ENCODE results near the gene JPT2.

The JPT2 gene, protein sequence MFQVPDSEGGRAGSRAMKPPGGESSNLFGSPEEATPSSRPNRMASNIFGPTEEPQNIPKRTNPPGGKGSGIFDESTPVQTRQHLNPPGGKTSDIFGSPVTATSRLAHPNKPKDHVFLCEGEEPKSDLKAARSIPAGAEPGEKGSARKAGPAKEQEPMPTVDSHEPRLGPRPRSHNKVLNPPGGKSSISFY

DNA sequence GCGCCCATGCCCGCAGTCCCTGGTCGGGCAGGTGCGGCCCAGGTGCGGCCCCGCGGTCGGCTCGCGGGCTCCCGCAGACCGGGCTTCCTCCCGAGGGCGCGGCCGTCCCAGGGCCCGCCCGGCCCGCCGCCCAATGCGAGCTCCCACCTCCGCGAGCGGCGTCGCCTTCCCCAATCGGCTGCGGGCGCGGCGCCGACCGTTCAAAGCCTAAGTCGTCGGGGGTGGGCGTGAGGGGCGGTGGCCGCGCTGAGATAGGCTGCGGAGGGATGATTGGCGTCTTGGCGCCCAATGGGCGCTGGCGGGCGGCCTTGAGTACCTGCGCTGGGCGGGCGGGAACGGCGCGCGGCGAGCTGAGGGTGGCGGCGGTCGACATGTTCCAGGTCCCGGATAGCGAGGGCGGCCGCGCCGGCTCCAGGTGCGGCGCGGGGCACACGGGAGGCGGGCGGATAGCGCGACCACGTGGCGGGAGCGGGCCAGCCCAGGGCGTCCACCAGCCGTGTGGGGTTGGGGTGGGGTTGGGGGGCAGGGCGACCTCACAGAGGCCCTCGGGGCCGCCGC is at the start of gene JPT2:
JPT2 (plus strand) TSS at position 338 of the 558 bp plus-strand sequence; CDS start at position 372, 34 bp downstream.
- DNase-seq (ENCODE audit: low spot score) = peak; percentile 99

DNA sequence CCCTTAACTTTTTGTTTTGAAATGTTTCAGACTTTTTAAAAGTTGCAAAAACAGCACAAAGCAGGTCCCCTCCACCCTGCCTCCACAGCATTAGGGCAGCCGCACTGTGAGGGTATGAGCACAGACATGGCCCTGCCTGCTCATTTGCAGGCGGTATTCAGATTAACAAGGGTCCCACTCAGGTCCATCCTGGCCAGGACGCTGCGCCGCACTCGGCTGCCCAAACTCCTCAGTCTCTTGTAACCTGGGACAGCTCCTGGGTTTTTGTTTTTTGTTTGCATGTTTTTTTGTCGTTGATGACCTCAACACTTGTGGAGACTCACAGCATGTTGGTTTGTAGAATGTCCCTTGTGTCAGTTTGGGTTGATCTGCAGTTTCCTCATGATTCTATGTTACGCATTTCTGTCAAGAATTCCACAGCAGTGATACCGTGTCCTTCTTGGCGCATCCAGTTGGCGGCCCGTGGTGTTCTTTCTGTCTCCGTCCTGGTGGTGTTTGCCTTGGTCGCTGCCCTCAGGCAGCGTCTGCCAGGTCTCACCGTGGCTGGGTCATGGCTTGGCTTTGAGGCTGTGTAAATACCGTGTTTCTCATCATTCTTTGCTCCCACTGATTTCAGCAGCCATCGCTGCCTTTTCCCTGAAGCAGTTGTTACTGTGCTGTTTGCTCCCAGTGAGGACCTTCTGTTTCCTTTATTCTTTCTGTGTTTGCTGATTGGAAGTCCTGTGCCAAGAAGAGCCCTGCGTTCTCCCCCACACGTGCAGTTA is 47.4 kb upstream of the JPT2 start:
- DNase-seq (ENCODE audit: low spot score) = no peak

DNA sequence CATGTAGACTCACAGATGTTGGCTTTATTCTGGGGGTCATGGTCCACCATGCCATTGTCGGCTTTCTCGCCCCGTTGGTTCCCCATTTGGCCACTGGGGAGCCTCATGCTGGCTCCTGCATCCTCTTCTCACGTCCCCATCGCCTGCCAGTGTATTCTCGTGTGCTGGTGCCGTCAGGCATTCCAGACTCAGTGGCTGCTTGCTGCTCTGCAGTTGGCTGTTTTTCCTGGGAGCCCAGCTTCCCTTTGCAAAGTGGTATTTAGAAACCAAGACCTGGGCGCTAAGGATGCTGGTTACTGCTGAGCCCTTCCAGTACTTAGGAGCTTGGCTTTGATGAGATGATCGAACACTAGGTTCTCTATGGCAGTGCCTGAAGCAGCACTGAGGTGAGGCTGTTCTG is 46.8 kb upstream of the JPT2 start:
- no peak for DNase-seq (ENCODE audit: low spot score)

DNA sequence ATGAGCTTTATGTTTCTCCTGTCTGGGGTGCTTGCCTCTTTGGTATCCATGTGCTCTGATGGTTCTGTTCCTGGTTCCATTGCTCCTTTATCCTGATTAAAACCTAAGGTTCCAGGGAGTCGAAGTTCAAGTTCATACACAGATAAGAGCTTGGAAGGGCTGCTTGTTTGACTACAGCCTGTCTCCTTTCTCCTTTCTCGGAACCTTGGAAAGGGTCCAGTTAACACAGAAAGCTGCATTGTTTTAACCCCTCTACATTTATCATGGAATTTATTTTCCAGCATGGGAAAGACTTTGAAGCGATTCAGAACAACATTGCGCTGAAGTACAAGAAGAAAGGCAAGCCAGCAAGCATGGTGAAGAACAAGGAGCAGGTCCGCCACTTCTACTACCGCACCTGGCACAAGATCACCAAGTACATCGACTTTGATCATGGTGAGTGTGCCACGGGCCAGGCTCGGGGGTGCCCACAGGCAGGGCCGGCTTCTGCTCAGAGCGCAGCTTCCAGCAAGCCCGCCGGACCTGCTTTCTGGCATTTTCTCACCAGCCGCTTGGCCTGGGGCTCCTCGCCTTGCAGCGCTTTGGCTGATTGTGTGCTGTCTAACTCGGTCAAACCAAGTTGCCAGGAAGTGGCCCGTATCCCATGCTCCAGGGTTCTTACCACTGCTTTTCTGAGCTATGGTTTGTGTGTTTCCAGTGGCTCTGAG is 46.0 kb upstream of the JPT2 start:
- DNase-seq (ENCODE audit: low spot score) = no peak

DNA sequence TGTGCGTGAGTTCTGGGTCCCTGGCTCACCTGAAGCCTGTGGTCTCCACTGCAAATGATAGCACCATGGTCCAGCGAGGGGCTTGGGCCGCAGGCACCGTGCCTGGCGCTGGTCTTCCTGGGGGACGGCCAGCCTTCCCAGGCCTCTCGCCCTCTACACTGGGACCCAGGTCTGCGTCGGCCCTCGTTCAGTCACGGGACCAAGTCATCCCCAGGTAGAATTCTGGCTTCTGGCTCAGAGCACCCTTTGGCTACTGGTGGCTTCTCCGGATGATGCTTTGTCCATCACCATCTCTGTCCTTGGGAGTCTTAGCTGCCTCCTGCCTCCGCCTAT is 45.5 kb upstream of the JPT2 start:
- no peak for DNase-seq (ENCODE audit: low spot score)

DNA sequence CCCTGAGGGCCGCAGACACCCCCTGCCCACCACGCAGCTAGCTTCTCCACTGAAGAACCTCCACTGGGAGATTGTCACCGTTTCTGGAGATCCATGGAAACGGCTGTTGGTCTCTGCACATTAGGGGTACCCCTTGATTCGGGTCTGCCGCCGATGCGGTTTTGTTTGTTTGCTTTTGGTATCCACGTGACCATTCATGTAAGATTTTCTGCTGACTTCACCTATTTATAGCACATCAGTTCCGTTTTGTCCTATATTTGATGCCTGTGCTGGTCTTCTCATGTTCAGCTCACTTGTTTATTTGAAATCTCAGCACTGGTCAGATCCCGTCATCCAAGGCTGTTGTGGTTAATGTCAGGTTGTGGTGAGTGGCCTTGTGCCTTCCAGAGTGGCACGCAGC is 44.8 kb upstream of the JPT2 start:
- no peak for DNase-seq (ENCODE audit: low spot score)

DNA sequence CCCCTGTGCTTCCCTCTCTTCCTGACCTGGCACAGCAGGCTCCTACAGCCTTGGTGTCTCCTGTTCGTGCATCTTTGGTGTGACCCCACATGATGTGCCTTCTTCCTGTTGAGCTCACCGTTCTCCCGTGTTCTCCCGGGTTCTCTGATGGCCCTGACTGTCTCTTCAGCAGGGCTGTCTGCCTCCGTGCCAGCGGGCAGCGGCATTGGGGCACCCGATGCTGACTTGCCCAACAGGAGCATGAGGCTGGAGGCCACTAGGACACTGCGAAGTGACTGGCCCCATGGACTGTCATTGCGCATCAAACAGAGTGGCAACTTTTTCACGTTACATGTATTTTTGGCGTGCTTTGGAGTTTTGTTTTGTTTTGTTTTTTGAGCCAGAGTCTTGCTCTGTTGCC is 43.5 kb upstream of the JPT2 start:
- no peak for DNase-seq (ENCODE audit: low spot score)

DNA sequence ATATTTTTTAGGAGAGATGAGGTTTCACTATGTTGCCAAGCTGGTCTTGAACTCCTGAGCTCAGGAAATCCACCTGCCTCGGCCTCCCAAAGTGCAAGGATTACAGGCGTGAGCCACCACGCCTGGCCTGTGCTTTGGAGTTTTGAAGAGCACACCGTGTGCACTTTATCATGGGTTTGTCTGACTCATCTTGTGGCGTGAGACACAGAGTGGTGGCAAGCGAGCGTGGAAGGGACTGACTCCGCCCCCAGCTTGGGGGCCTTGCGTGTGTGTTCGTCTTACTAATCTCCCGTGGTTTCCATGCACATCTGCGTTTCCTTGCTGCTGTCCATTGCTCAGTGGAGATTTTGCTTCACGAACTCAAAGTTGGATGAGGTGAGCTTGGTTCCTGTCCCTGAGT is 43.0 kb upstream of the JPT2 start:
- DNase-seq (ENCODE audit: low spot score) = no peak

DNA sequence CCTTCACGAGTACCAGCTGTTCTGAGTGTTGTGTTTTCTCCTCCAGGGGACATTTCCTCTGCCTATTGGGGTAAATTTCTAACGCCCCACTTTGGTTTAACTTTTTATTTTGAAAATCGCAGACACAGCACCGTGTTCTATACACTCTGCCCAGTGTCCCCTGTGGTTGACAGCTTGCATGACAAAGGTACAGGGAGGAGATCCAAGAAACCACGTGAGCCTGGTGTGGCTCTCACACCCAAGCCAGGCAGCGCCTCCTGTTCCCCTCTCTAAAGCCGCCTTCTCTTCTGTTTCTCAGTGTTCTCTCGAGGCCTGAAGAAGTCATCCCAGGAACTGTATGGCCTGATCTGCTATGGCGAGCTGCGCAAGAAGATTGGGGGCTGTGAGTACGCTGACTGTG is 40.6 kb upstream of the JPT2 start:
- no peak for DNase-seq (ENCODE audit: low spot score)

DNA sequence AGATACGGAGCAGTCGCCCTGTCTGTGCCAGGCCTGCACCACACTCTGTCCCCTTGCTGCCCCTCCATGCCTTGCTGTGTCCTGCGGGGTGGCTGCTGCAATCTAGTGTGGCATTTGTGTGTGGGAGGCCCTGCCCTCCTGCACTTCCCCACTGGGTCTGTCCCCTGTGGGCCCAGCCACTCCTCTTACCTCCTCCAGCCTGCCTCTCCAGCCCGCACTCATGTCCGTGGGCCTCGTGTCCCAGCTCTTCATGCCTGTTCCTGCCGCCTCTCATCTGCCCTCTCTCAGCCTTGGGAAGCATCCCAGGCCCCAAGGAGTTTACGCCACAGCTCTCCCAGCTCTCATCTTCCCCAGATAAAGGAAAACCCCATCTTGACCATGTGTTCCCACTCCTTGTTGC is 39.3 kb upstream of the JPT2 start:
- DNase-seq (ENCODE audit: low spot score) = no peak

DNA sequence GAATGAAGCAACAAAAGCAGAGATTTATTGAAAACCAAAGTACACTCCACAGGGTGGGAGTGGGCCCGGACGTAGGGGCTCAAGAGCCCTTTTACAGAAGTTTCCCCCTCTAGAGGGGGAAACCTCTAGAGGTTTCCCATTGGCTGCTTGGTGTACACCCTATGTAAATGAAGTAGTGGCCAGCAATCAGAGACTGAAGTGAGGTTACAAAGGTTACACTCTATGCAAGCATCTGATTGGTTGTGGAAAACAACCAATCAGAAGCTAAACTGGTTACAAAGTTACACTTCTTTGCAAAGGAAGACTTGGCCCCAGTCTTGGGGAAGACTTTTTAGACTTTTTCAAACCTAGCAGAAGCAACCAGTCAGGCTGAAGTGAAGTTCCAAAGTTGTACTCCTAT is 38.8 kb upstream of the JPT2 start:
- no peak for DNase-seq (ENCODE audit: low spot score)

DNA sequence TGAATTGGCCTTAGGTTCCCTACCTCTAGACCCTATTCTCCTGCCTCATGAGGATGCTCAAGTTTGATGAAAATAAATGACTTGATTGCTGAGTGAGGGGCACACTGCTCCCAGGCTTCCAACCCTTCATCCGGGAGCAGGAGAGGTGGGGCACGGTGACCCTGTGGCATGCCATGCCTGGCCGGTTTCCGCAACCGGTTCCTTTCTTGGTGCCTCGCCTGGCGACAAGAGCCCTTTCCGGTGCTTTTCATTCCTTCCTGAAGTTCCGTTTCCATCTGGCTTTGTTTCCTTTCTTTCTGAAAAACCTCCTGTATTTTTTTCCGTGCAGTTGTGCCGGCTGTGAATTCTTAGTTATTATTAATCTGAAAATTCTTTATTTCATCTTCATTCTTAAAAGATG is 38.2 kb upstream of the JPT2 start:
- no peak for DNase-seq (ENCODE audit: low spot score)

DNA sequence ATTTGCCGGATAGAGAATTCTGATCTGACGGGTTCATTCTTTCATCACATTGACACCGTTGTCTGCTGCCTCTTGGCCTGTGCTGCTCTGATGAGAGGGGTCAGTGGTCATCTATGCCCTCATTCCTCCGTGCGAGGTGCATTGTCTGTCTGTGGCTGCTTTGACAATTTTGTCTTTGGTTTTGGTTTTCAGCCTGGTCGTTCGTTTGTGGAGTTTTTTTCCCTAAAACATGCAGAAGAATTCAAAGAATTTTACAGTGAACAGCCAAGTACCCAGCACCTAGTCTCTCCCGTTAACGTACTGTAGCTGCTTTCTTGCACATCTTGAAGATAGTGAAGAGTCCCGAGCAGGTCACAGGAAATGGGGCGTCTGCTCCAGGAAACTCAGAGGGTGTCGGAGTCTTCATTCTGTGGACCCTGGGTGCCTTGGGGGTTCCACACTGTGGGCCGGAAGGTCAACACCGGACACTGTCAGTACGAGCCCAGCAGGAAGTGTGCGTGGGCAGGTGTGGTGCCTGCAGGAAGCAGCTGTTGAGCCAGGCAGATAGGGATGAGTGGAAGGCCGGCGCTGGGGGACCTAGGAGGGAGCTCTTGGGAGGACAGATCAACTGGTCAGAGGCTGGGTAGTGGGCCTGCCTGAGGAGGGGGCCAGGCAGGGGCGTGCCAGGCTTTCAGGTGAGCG is 37.7 kb upstream of the JPT2 start:
- DNase-seq (ENCODE audit: low spot score) = no peak

DNA sequence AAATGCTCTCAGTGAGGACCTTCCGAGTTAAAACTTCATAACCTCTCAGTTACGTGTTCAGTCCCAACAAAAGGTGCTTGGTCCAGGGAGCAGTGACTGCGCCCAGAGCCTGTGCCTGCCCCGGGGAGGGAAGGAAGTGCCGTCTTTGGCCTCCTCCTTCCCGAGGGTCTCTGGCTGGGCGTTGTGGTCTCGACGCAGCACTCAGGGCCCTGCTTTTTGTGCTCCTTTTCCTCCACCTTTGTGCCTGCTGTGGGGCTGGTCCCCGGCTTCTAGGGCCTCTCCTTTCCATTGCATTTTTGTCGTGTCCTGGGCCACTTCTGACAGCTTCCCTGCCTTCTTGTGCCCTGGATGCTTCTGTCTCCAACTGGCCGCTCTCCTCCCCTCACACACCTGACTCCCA is 36.8 kb upstream of the JPT2 start:
- no peak for DNase-seq (ENCODE audit: low spot score)

DNA sequence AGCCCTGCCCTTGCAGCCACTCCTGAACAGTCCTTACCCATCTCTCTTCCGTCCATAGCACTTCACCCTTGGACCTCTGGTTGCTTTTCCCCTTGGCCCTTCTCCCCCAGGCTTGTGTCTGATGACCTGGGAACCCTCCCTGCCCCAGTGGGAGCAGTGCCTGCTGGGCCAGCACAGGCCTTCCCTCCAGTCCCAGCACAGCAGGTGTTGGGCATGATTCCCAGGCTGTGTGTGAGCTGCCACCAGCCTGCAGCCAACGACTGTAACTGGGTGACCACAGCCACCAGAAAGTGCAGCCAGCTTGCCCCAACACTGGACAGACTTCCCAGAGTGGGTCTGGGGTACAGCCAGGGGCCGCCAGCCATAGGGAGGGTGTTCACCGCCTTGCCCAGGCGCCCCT is 35.9 kb upstream of the JPT2 start:
- DNase-seq (ENCODE audit: low spot score) = no peak

DNA sequence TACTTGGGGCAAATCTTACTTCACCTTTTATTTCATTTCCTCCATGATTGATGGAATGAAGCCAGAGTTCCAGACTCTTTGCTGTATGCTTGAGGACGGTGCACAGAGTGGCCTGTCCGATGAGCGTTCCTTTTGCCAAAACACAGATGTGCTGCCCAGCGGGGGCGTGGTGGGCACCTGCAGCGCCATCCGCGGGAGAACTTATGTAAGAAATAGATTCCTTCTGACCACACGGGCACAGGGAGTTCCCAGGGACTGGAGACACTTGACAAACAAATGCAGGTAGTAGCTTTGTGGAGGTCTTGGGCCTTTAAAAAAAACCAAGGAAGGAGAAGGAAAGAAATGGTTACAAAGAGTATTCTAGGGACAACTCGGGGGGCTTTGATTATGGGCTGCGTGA is 35.3 kb upstream of the JPT2 start:
- no peak for DNase-seq (ENCODE audit: low spot score)

DNA sequence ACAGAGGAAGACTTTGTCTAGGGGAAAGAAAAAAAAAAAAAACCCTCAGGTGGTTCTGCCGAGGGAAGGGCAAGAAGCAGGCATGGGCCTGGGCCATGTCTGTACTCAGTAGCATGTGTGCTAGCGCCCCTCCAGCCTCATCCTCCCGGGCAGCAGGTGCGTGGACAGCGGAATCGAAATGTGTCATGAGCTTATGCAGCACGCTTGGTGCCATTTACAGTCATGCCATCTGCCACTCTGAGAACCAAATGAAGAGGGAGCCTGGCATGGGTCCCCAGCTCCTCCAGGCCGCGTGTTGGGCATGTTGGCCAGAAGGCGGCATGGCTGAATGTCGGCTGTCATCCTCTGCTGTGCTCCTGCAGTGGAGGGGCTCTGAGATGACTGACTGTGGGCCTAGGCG is 34.6 kb upstream of the JPT2 start:
- no peak for DNase-seq (ENCODE audit: low spot score)

DNA sequence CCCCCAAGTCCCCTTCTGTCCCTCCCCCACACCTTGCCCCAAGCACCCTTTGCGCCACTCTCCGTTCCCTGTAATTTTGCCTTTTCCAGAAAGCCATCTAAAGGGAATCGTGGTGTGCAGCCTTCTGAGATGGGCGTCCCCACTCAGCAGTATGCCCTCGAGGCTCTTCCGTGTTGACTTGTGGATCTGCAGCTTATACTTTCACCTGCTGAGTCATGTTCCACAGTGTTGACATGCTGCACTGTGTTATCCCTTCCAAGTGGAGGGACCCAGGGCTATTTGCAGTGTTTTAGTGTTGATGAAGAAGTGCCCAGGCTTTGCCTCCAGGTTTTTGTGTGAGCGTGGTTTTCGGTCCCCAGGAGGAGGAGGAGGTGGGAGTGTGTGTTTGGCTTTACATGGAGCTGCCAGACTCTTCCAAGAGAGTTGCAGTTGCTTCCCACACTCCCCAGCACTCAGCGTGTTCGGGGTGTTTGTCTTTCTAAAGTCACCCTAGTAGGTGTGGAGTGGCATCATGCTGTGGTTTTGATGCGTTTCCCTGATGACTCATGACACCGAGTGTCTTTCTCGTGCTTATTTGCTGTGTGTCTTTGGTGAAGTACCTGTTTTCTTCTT is 32.1 kb upstream of the JPT2 start:
- DNase-seq (ENCODE audit: low spot score) = no peak

DNA sequence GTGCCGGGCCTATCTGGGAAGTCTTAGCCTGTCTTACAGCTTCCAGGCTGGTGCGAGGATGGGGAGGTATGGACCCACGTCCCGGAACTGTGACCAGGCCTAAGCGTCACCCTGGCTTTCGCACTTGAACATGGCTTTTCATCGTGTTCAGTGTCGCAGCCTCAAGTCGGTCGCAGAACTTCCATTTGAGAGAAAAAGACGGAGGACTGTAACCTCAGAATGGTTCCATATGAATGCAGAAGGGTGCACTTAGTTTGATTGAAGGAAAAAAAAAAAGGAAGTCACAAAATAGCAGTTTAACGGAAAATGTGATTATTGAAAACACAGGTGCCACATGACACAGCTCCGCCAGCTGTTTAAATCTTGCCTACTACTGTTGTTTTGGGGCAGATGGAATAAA is 30.2 kb upstream of the JPT2 start:
- DNase-seq (ENCODE audit: low spot score) = peak; percentile 48

DNA sequence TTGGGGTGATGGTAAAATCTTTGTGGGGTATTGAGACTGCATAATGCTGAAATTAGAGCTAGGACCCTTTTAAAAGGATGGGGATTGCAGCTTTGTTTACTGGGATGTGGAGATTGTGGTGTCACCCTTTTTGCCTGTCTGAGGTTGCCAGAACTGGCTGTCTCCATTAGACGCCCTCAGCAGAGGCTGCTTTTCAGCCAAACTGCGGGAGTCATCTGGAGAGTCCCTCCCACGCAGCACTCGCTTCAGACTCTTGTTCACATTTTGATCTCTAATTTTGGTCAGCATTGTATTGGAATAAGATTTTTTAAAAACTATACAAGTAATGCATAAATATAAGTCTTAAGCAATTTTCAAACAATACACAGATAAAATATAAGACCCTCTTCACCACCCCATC is 27.9 kb upstream of the JPT2 start:
- no peak for DNase-seq (ENCODE audit: low spot score)

DNA sequence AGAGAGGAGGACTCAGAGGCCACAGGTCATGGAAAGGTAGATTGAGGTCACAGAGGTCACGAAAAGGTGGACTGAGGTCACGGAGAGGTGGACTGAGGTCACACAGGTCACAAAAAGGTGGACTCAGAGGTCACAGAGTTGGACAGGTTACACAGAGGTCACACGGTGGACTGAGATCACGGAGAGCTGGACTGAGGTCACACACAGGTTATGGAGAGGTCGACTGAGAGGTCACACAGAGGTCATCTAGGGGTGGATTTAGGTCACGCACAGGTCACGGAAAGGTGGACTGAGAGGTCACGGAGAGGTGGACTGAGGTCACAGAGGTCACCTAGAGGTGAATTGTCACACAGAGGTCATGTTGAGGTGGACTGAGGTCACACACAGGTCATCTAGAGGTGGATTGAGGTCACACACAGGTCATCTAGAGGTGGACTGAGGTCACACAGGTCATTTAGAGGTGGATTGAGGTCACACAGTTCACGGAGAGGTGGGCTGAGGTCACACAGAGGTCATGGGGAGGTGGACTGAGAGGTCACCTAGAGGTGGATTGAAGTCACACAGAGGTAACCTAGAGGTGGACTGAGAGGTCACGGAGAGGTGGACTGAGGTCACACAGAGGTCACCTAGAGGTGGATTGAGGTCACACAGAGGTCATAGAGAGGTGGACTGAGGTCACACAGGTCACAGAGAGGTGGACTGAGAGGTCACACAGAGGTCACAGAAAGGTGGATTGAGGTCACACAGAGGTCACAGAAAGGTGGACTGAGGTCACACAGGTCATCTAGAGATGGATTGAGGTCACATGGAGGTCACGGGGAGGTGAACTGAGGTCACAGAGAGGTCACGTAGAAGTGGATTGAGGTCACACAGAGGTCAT is 26.7 kb upstream of the JPT2 start:
- DNase-seq (ENCODE audit: low spot score) = no peak
